HS-5 (cell line): Measurements from ENCODE around the gene OR4E1.
"Not testable (repeated sequence)": the region's sequence is repeated elsewhere in the genome, so short reads cannot be mapped to it uniquely, and the experiment has no call there.

Experiments used
- DNase-seq: peaks from one replicate; pipeline ENCODE4 v3.0.0-alpha.2; 2012; ENCODE audit warnings: low read depth

OR4E1 gene

GRCh38 chr14:21653331-21653885, 20.2 kb downstream of the OR4E1 start, which contains the start of gene OR4E2:
OR4E2 (plus strand) TSS chr14:21653835; CDS start chr14:21665083, 11,248 bp downstream.
- no peak for DNase-seq

DNA sequence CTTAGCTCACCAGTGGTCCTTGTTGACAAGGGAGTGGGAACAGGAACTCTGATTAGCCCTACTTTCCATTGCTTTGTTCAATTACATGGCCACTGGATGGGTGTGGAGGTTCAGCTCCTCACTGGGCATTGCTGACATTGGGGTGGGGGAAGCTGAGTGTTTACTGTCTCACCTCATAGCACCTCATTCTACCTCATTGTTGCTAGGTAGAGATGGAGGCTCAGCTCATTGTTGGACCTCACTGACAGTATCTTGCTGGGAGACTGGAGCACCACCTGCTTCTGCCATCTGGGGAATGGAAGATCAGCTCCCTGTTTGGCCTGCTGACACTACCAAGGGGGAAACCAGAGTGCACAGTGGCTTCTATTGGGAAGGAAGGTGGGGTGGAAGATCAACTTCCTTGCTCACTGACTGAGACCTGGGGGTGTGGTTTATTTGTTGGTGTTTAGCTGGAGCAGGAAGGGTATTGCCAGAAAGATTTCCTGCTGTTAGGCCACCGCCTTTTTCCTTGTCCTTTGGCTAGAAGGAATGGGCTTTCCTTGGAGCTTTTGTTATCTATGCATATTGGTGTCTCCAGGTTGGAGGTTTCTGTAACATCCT, 21.3 kb downstream of the OR4E1 start:
- DNase-seq, result no peak

- DNase-seq, result no peak
Measured at GRCh38 chr14:21647380-21647779, 26.2 kb downstream of the OR4E1 start.

DNA sequence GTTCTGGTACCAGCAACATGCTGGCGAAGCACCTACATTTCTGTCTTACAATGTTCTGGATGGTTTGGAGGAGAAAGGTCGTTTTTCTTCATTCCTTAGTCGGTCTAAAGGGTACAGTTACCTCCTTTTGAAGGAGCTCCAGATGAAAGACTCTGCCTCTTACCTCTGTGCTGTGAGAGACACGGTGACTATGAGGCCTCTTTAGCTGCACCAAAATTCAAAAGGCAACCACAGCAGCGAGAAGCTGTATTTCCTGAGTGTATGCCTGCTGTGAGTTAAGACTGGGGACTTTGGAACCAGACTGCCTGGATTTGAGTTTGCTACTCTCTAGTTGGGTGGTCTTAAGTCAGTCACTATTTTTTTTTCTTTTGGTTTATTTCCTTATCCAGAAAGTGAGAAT, 30.2 kb downstream of the OR4E1 start:
- DNase-seq, result no peak

GRCh38 chr14:21642683-21643082, 30.9 kb downstream of the OR4E1 start:
- no peak for DNase-seq

- no peak for DNase-seq
Measured at GRCh38 chr14:21634840-21635239, 38.8 kb downstream of the OR4E1 start, which contains the start of gene OR10G2. OR10G2 (minus strand) TSS chr14:21634940; CDS start chr14:21634842, 98 bp downstream.

DNA sequence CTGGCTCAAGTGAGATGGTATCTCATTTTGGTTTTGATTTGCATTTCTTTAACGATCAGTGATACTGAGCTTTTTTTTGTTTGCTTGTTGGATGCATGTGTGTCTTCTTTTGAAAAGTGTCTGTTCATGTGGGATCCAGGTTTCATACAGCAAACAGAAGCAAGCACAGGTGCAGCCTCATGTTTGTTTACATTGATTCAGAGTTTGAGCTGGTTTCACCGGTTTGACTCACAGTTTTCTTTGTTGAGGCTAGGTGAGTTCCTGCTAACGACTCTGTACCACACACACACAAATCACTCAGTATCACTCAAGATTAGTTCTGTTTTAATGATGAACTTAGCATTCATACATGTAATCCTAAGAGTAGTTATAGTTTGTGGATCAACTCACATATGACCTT, 42.5 kb downstream of the OR4E1 start:
- DNase-seq, result no peak

- DNase-seq, result not testable (repeated sequence)
Measured at GRCh38 chr14:21630503-21630902, 43.1 kb downstream of the OR4E1 start.

DNA sequence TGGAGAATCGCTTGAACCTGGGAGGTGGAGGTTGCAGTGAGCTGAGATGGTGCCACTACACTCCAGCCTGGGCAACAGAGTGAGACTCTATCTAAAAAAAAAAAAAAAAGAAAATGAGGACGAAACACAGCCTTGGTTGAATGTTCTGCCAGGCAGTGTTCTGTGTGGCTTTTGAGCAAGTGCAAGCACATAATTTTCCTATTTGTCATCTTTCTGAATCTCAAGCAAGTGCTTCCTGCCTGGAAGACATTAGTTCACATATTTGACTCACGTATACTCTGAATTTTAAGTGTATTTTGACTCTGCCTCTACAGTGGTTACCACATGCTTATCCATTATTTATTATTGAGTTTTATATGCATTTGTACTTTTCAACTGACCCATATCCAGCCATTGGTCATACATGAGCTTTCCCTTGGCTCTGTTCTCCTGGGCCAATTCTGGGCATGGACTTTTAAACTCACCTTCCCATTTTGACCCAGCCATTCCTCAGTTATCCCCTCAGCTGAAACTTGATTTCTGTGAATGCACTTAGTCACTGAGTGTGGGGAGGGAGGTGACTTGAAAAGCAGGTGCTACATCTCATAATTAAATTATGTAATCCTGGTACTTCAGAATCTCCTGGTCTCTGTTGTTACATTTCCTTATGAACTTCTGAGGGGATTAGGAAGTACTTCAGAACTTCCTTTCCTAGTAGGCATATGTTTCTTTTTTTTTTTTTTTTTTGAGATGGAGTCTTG, 47.0 kb downstream of the OR4E1 start:
- no peak for DNase-seq
